ENCODE results near the gene GPR39.

GRCh38 chr2:132448771-132449170, 32.2 kb downstream of the GPR39 start:
- TF ChIP-seq CTCF (conservative IDR thresholded peaks at IDR 0.05 in 1 of 2, IDR thresholded peaks at IDR 0.05 in 1 of 2; ENCODE audit: low read depth in 1 of 2, low read length in 2 of 2) (peak; percentile 82 to 92), EZH2 (IDR thresholded peaks at IDR 0.05; ENCODE audit: low read length, missing control alignments) (no peak)
